Suppressor macrophage (primary cell): ENCODE measurements around the gene MAPK7.

ENCODE experiments used
- DNase-seq, 4 experiments: peaks; one replicate each; pipeline ENCODE4 v3.0.0-alpha.2; 2020 to 2022
- total RNA-seq, 17 experiments: gene quantifications; one replicate each; lab custom pipeline; 2026; ENCODE audit warnings: mixed read lengths in 6 of 17, inconsistent platforms in 3 of 17; lab: John Stamatoyannopoulos, UW

MAPK7 gene
- 4.0 to 22.8 (median 11.1) reads per million in 17 experiments for total RNA-seq

- peak in 3 of 4 experiments; percentile 51 to 59 (median 56) for DNase-seq
These were observed at the start of gene MAPK7 for GRCh38 chr17:19378416-19379360. Gene MAPK7 (plus strand): TSS chr17:19378498. CDS start chr17:19378901, 403 bp downstream.

- DNase-seq = no peak
These were observed 49.2 kb upstream of the MAPK7 start for GRCh38 chr17:19329136-19329535.

- no peak for DNase-seq
These were observed 48.5 kb upstream of the MAPK7 start for GRCh38 chr17:19329839-19330238.

- no peak for DNase-seq
These were observed 48.0 kb upstream of the MAPK7 start for GRCh38 chr17:19330271-19330670.

- no peak for DNase-seq
These were observed 47.2 kb upstream of the MAPK7 start for GRCh38 chr17:19331134-19331533.

- DNase-seq = no peak
These were observed 46.6 kb upstream of the MAPK7 start for GRCh38 chr17:19331543-19332245.

- DNase-seq = no peak
These were observed 45.7 kb upstream of the MAPK7 start for GRCh38 chr17:19332371-19333131.

- no peak for DNase-seq
These were observed 45.2 kb upstream of the MAPK7 start for GRCh38 chr17:19333132-19333440.

- no peak for DNase-seq
These were observed 44.5 kb upstream of the MAPK7 start for GRCh38 chr17:19333736-19334290.

GRCh38 chr17:19334331-19334730 lies 44.0 kb upstream of the MAPK7 start:
- DNase-seq = no peak

- DNase-seq = no peak
These were observed 42.2 kb upstream of the MAPK7 start for GRCh38 chr17:19335951-19336631.

- DNase-seq = no peak
These were observed 41.2 kb upstream of the MAPK7 start for GRCh38 chr17:19336938-19337711.

GRCh38 chr17:19337712-19338023 lies 40.6 kb upstream of the MAPK7 start:
- no peak for DNase-seq

- peak; percentile 82 to 91 (median 87) for DNase-seq
These were observed 40.0 kb upstream of the MAPK7 start for GRCh38 chr17:19338031-19338990.

- no peak for DNase-seq
These were observed 38.9 kb upstream of the MAPK7 start for GRCh38 chr17:19339341-19339815.

- no peak for DNase-seq
These were observed 37.1 kb upstream of the MAPK7 start for GRCh38 chr17:19341211-19341631.

- DNase-seq = no peak
These were observed 36.4 kb upstream of the MAPK7 start for GRCh38 chr17:19341641-19342610.

GRCh38 chr17:19342611-19343255 lies 35.6 kb upstream of the MAPK7 start:
- no peak for DNase-seq
